ENCODE data around the gene DYNLT2. TPM values are rescaled to one million over a fixed set of nuclear protein-coding genes. Genes with fewer than 3 reads are reported as not detected.

DYNLT2 gene
- total and polyA plus RNA-seq, 2 of the 13 experiments (the other 11 are each of a cell fraction or from before 2014, with no cell fraction given): 2.1 to 4.3 TPM

DNA sequence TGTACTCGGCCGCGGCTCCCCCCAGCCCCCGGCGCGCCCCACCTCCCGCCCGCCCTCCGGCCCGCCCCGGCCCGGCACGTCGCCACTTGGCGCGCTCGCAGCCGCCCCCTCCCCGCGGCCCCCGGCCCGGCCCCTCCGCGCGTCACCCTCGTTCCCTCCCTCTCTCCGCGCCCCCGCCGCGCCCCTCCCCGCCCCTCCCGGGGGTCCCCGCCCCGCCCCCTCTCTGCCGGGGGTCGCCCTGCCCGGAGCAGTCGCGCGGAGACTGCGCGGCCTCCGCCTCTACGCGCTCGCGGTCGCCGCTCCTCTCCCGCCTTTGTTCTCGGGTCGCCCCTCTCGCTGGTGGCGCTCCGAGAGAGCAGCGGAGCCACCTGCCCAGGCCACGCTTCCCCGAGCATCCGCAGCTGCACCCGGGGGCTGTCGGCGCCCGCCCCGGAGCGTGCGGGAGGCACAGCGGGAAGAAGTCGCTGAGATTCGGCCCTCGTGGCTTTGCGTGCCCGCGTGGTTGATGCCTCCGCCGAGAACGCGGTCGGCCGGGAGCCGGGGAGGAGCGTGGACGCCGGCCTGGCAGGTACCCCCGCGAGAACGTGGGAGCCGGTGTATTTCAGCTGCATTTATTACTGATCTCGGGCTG, 26.8 kb downstream of the DYNLT2 start, which contains the start of gene PHF10 (continued):
- TF ChIP-seq, protein P1, sequence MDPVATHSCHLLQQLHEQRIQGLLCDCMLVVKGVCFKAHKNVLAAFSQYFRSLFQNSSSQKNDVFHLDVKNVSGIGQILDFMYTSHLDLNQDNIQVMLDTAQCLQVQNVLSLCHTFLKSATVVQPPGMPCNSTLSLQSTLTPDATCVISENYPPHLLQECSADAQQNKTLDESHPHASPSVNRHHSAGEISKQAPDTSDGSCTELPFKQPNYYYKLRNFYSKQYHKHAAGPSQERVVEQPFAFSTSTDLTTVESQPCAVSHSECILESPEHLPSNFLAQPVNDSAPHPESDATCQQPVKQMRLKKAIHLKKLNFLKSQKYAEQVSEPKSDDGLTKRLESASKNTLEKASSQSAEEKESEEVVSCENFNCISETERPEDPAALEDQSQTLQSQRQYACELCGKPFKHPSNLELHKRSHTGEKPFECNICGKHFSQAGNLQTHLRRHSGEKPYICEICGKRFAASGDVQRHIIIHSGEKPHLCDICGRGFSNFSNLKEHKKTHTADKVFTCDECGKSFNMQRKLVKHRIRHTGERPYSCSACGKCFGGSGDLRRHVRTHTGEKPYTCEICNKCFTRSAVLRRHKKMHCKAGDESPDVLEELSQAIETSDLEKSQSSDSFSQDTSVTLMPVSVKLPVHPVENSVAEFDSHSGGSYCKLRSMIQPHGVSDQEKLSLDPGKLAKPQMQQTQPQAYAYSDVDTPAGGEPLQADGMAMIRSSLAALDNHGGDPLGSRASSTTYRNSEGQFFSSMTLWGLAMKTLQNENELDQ (CRISPR knock-in tag; IDR thresholded peaks at IDR 0.05; ENCODE audit: borderline replicate concordance): peak; percentile 17; the same call in 1 of the 2 replicates
- no peak for TF ChIP-seq TEAD2 (CRISPR knock-in tag; IDR thresholded peaks at IDR 0.05)
- peak; percentile 41 for TF ChIP-seq JARID2 (CRISPR knock-in tag; IDR thresholded peaks at IDR 0.05; ENCODE audit: insufficient replicate concordance)
- TF ChIP-seq KLF9 (CRISPR knock-in tag; IDR thresholded peaks at IDR 0.05; ENCODE audit: low read depth): no peak
- no peak for TF ChIP-seq ZNF550 (CRISPR knock-in tag; IDR thresholded peaks at IDR 0.05; ENCODE audit: borderline replicate concordance)
- TF ChIP-seq, protein P2, sequence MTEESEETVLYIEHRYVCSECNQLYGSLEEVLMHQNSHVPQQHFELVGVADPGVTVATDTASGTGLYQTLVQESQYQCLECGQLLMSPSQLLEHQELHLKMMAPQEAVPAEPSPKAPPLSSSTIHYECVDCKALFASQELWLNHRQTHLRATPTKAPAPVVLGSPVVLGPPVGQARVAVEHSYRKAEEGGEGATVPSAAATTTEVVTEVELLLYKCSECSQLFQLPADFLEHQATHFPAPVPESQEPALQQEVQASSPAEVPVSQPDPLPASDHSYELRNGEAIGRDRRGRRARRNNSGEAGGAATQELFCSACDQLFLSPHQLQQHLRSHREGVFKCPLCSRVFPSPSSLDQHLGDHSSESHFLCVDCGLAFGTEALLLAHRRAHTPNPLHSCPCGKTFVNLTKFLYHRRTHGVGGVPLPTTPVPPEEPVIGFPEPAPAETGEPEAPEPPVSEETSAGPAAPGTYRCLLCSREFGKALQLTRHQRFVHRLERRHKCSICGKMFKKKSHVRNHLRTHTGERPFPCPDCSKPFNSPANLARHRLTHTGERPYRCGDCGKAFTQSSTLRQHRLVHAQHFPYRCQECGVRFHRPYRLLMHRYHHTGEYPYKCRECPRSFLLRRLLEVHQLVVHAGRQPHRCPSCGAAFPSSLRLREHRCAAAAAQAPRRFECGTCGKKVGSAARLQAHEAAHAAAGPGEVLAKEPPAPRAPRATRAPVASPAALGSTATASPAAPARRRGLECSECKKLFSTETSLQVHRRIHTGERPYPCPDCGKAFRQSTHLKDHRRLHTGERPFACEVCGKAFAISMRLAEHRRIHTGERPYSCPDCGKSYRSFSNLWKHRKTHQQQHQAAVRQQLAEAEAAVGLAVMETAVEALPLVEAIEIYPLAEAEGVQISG (CRISPR knock-in tag; IDR thresholded peaks at IDR 0.05): peak; percentile 31; the same call in 1 of the 2 replicates
- 0 out of 2 replicates have a peak, but pooled peaks have one; percentile 49 for TF ChIP-seq ATRX (CRISPR knock-in tag; IDR thresholded peaks at IDR 0.05; ENCODE audit: borderline replicate concordance)
- TF ChIP-seq, protein P3, sequence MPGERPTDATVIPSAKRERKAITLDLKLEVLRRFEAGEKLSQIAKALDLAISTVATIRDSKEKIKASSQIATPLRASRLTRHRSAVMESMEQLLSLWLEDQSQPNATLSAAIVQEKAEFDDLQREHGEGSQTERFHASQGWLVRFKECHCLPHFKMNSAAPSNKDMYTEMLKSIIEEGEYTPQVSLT (CRISPR knock-in tag; IDR thresholded peaks at IDR 0.05; ENCODE audit: borderline replicate concordance, low read depth): no peak; the same call in 1 of the 2 replicates
- no peak for TF ChIP-seq CBX2 (IDR thresholded peaks at IDR 0.05; ENCODE audit: low read depth, low read length)
- TF ChIP-seq CBX2 (CRISPR knock-in tag; IDR thresholded peaks at IDR 0.05; ENCODE audit: low read depth): no peak
- no peak for TF ChIP-seq MAZ (IDR thresholded peaks at IDR 0.05; ENCODE audit: borderline replicate concordance, low read depth, low read length)
- TF ChIP-seq MAZ (CRISPR knock-in tag; IDR thresholded peaks at IDR 0.05; ENCODE audit: low read depth): peak; percentile 86
- TF ChIP-seq, protein P4, sequence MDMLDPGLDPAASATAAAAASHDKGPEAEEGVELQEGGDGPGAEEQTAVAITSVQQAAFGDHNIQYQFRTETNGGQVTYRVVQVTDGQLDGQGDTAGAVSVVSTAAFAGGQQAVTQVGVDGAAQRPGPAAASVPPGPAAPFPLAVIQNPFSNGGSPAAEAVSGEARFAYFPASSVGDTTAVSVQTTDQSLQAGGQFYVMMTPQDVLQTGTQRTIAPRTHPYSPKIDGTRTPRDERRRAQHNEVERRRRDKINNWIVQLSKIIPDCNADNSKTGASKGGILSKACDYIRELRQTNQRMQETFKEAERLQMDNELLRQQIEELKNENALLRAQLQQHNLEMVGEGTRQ (IDR thresholded peaks at IDR 0.05; ENCODE audit: low read depth, low read length): no peak
- TF ChIP-seq, protein P4 (CRISPR knock-in tag; IDR thresholded peaks at IDR 0.05; ENCODE audit: borderline replicate concordance): no peak
- TF ChIP-seq GPN1 (CRISPR knock-in tag; IDR thresholded peaks at IDR 0.05; ENCODE audit: borderline replicate concordance): peak; percentile 94

All from HepG2 (cell line).